SK-N-SH (cell line): ENCODE measurements around the gene NEK10. TPM values are rescaled to one million over a fixed set of nuclear protein-coding genes. Genes with fewer than 3 reads are reported as not detected.

ENCODE experiments used
- CTCF ChIA-PET: fragments of 300-600, 350-600 bp; formaldehyde crosslinking; extraction: SDS; loops from one replicate; lab custom pipeline; 2021; lab: Yijun Ruan, JAX
- POLR2A ChIA-PET: fragments of 350-600 bp; sonication (Branson Sonifier 250); formaldehyde crosslinking; extraction: SDS; loops from one replicate; lab custom pipeline; 2020; ENCODE audit warnings: antibody characterized with exemption, inconsistent platforms; lab: Yijun Ruan, JAX
- DNase-seq: peaks from one replicate; pipeline ENCODE4 v3.0.0; 2012
- H2AFZ ChIP-seq: fragments of 200-600 bp; sonication (generic); 2 replicates; pipeline ENCODE4 v1.8.1; 2016; ENCODE audit warnings: antibody characterized with exemption, mild to moderate bottlenecking, low read depth
- H3F3A ChIP-seq: fragments of 200-600 bp; sonication (generic); replicated peaks from 2 replicates; pipeline ENCODE3; 2016; ENCODE audit warnings: antibody characterized with exemption, mild to moderate bottlenecking; ENCODE audit not compliant: insufficient read depth
- H3K27ac ChIP-seq, 2 experiments: fragments of 200-500 bp in 1 of 2; fragments of 200-600 bp in 1 of 2; sonication (Bioruptor generic) in 1 of 2; sonication (generic), shearing (Covaris generic) in 1 of 2; 2 replicates each; pipeline versions ENCODE4 v1.5.1 to v1.6.1; 2014 to 2016; ENCODE audit warnings: low read depth in 2 of 2, inconsistent platforms in 1 of 2, low read length in 1 of 2, mild to moderate bottlenecking in 1 of 2, mixed read lengths in 1 of 2
- H3K27me3 ChIP-seq: fragments of 200-600 bp; sonication (generic), shearing (Covaris generic); 2 replicates; pipeline ENCODE4 v1.6.1; 2016; ENCODE audit warnings: mixed run types; ENCODE audit not compliant: insufficient read depth
- H3K36me3 ChIP-seq, 2 experiments: fragments of 200-500 bp in 1 of 2; fragments of 200-600 bp in 1 of 2; sonication (Bioruptor generic) in 1 of 2; sonication (generic) in 1 of 2; replicated peaks in 1 of 2; 2 replicates each; pipeline versions ENCODE3 to v1.5.1; 2014 to 2016; ENCODE audit warnings: low read length in 1 of 2, mild to moderate bottlenecking in 1 of 2; ENCODE audit not compliant: insufficient read depth in 2 of 2, control insufficient read depth in 1 of 2
- H3K4me1 ChIP-seq, 2 experiments: fragments of 200-500 bp in 1 of 2; fragments of 200-600 bp in 1 of 2; sonication (Bioruptor generic) in 1 of 2; sonication (generic), shearing (Covaris generic) in 1 of 2; 2 replicates each; pipeline versions ENCODE4 v1.5.1 to v1.6.1; 2014 to 2016; ENCODE audit warnings: low read depth in 1 of 2, low read length in 1 of 2, mixed run types in 1 of 2; ENCODE audit not compliant: insufficient read depth in 2 of 2, control insufficient read depth in 1 of 2
- H3K4me2 ChIP-seq: fragments of 200-600 bp; sonication (generic), shearing (Covaris generic); 2 replicates; pipeline ENCODE4 v1.6.1; 2017; ENCODE audit warnings: mixed run types
- H3K4me3 ChIP-seq, 2 experiments: fragments of 200-500 bp in 1 of 2; fragments of 200-600 bp in 1 of 2; sonication (Bioruptor generic) in 1 of 2; sonication (generic), shearing (Covaris generic) in 1 of 2; 2 replicates each; pipeline versions ENCODE4 v1.5.1 to v1.8.1; 2014 to 2016; ENCODE audit warnings: low read depth in 2 of 2, inconsistent platforms in 1 of 2, low read length in 1 of 2, mild to moderate bottlenecking in 1 of 2, mixed read lengths in 1 of 2, moderate library complexity in 1 of 2
- H3K79me2 ChIP-seq: fragments of 200-600 bp; sonication (generic); 2 replicates; pipeline ENCODE4 v1.8.1; 2017; ENCODE audit warnings: mild to moderate bottlenecking; ENCODE audit not compliant: insufficient read depth
- H3K9ac ChIP-seq: fragments of 200-600 bp; sonication (generic); 2 replicates; pipeline ENCODE4 v1.6.1; 2017; ENCODE audit warnings: mixed run types
- H3K9me2 ChIP-seq: fragments of 200-600 bp; sonication (generic); 2 replicates; pipeline ENCODE4 v1.6.1; 2017; ENCODE audit warnings: mixed run types
- H3K9me3 ChIP-seq: fragments of 200-600 bp; sonication (generic); 2 replicates; pipeline ENCODE4 v1.6.1; 2017; ENCODE audit warnings: mixed run types, mild to moderate bottlenecking, moderate library complexity
- H4K20me1 ChIP-seq: fragments of 200-600 bp; sonication (generic); 2 replicates; pipeline ENCODE4 v1.6.1; 2017; ENCODE audit warnings: mild to moderate bottlenecking, mixed run types; ENCODE audit not compliant: insufficient read depth
- ELF1 ChIP-seq: IDR thresholded peaks from 2 replicates; pipeline ENCODE4 v1.4.0; 2012
- FOSL2 ChIP-seq: IDR thresholded peaks from 2 replicates; pipeline ENCODE4 v1.4.0; 2012; ENCODE audit warnings: low read depth, mild to moderate bottlenecking, moderate library complexity, borderline replicate concordance
- FOXJ3 ChIP-seq: sonication (generic); formaldehyde crosslinking; IDR thresholded peaks from 2 replicates; pipeline ENCODE4 v1.5.1; 2020; ENCODE audit warnings: mild to moderate bottlenecking, missing genetic modification reagents
- FOXM1 ChIP-seq: IDR thresholded peaks from 2 replicates; pipeline ENCODE4 v1.4.0; 2012; ENCODE audit warnings: low read depth, mild to moderate bottlenecking
- GABPA ChIP-seq: IDR thresholded peaks from 2 replicates; pipeline ENCODE4 v1.4.0; 2012; ENCODE audit warnings: low read depth, mild to moderate bottlenecking
- GATA2 ChIP-seq: sonication (generic); formaldehyde crosslinking; IDR thresholded peaks from 2 replicates; pipeline ENCODE4 v1.5.0; 2020; ENCODE audit warnings: mild to moderate bottlenecking, missing genetic modification reagents
- JUND ChIP-seq: IDR thresholded peaks from 2 replicates; pipeline ENCODE4 v1.4.0; 2012
- MXI1 ChIP-seq: IDR thresholded peaks from 2 replicates; pipeline ENCODE4 v1.6.1; 2012; ENCODE audit warnings: mild to moderate bottlenecking, low read depth, low read length, improper control_type of control experiment
- NFIC ChIP-seq: IDR thresholded peaks from 2 replicates; pipeline ENCODE4 v1.4.0; 2012; ENCODE audit warnings: borderline replicate concordance
- RCOR1 ChIP-seq: fragments of 150-350 bp; IDR thresholded peaks from 2 replicates; pipeline ENCODE4 v1.6.1; 2017; ENCODE audit warnings: antibody characterized with exemption, low read length
- RXRA ChIP-seq: IDR thresholded peaks from 2 replicates; pipeline ENCODE4 v1.4.0; 2012; ENCODE audit warnings: low read depth, mild to moderate bottlenecking, borderline replicate concordance
- SMC3 ChIP-seq: IDR thresholded peaks from 2 replicates; pipeline ENCODE4 v1.6.1; 2012; ENCODE audit warnings: low read depth, low read length, improper control_type of control experiment
- TAF1 ChIP-seq: IDR thresholded peaks from 2 replicates; pipeline ENCODE4 v1.6.1; 2012; ENCODE audit warnings: low read depth, mild to moderate bottlenecking, low read length, moderate library complexity, borderline replicate concordance
- TCF12 ChIP-seq: IDR thresholded peaks from 2 replicates; pipeline ENCODE4 v1.4.0; 2012
- YY1 ChIP-seq: IDR thresholded peaks from 2 replicates; pipeline ENCODE4 v1.4.0; 2012; ENCODE audit warnings: low read depth, mild to moderate bottlenecking
- WGBS: methylation state at CpG from one replicate; pipeline ENCODE4 v1.1.6; 2017; ENCODE audit warnings: low lambda C conversion rate; 5-methylcytosine and 5-hydroxymethylcytosine counted together
- polyA plus RNA-seq, 3 experiments: library from polyadenylated mRNA; depleted of rRNA; stranded (reverse); fragments of >200 nt; gene quantifications; 2 replicates each; pipeline ENCODE4 v1.2.3, GENCODE V29; 2012
- TF ChIP-seq, protein P1 (sequence below): fragments of 200-600 bp; sonication (generic); IDR thresholded peaks from 2 replicates; pipeline ENCODE4 v1.6.1; 2017; ENCODE audit warnings: antibody characterized with exemption, mild to moderate bottlenecking, moderate library complexity
- TF ChIP-seq, protein P2 (sequence below): IDR thresholded peaks from 2 replicates; pipeline ENCODE4 v1.4.0; 2012; ENCODE audit warnings: low read depth
- TF ChIP-seq, protein P3 (sequence below): IDR thresholded peaks from 2 replicates; pipeline ENCODE4; 2012
- TF ChIP-seq, protein P4 (sequence below): IDR thresholded peaks from 2 replicates; pipeline ENCODE4 v1.4.0; 2012; ENCODE audit warnings: low read depth, borderline replicate concordance
- TF ChIP-seq, protein P5 (sequence below): fragments of 150-350 bp; IDR thresholded peaks from 2 replicates; pipeline ENCODE4 v1.6.1; 2017; ENCODE audit warnings: antibody characterized with exemption, low read length, low read depth, borderline replicate concordance

Gene NEK10
- polyA plus RNA-seq, 1 of the 3 experiments (the other 2 are of a cell fraction) = 1.0 TPM

DNA sequence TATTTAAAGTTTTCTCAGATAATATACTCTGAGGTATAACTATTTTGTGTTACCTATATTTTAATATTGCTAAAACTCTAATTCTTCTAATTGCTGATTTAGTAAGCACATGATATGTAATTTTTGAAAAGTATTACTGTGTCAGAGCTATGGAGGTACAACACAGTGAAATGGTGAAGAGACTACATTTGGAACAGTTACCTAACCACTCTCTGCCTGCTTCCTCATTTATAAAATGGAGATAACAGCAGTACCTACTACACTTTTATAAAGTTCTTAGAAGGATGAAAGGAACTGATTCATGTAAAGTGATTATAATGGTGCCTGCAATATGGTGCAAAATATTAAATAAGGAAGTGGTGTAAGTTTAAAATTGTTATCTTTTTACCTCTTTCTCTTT, 16.3 kb upstream of the NEK10 start:
- ChIA-PET POLR2A (no interaction called here), CTCF (no interaction called here)
- Histone ChIP-seq H3K27ac (no peak overlapping the region), H3K27me3 (no peaks in the 10 kb centered on the region), H3F3A (peaks cover 4% of the 10 kb centered on the region), H3K36me3 (peaks cover 61 to 87% of the 10 kb centered on the region in 2 experiments), H3K4me3 (no peak overlapping the region), H3K79me2 (no peaks in the 10 kb centered on the region; the same call in 1 of the 2 replicates), H3K9me2 (no peaks in the 10 kb centered on the region), H3K4me2 (no peak overlapping the region), H3K9ac (no peak overlapping the region), H3K4me1 (no peaks in the 10 kb centered on the region), H4K20me1 (no peaks in the 10 kb centered on the region), H2AFZ (no peak overlapping the region)
- no peak for DNase-seq
- TF ChIP-seq FOSL2 (no peak), JUND (no peak), TAF1 (no peak), FOXJ3 (CRISPR knock-in tag) (no peak), GABPA (no peak), GATA2 (CRISPR knock-in tag) (no peak), RCOR1 (no peak), MXI1 (no peak), NFIC (no peak), TCF12 (no peak)
- TF ChIP-seq, protein P1, sequence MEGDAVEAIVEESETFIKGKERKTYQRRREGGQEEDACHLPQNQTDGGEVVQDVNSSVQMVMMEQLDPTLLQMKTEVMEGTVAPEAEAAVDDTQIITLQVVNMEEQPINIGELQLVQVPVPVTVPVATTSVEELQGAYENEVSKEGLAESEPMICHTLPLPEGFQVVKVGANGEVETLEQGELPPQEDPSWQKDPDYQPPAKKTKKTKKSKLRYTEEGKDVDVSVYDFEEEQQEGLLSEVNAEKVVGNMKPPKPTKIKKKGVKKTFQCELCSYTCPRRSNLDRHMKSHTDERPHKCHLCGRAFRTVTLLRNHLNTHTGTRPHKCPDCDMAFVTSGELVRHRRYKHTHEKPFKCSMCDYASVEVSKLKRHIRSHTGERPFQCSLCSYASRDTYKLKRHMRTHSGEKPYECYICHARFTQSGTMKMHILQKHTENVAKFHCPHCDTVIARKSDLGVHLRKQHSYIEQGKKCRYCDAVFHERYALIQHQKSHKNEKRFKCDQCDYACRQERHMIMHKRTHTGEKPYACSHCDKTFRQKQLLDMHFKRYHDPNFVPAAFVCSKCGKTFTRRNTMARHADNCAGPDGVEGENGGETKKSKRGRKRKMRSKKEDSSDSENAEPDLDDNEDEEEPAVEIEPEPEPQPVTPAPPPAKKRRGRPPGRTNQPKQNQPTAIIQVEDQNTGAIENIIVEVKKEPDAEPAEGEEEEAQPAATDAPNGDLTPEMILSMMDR = no peak
- TF ChIP-seq, all 33 proteins: peak for 0
- H3K9me3 ChIP-seq = no peaks in the 10 kb centered on the region; the same call in 1 of the 2 replicates

DNA sequence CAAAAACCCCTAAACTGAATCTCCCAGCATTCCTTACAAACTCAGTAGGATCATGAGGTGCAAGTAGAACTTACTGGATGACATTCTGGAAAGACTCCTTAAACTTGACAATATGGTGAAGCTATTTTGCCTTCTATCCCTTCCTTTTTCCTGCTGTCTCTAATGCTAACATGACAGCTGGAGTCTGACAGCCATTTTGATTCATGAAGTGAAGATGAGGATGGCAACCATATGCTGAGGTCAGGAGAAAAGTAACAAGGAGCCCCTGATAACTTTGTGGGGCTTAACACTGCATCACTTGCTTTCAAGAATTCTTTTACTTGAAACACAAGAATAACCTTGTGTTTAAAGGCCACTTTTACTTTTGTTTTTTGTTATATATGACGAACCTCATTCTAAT, 15.0 kb upstream of the NEK10 start:
- WGBS = 100% methylated on average over 1 of the region's 1 CpG
- no peak overlapping the region for H3K27ac ChIP-seq
- no peak overlapping the region for H3K4me3 ChIP-seq
- H3K9ac ChIP-seq = no peak overlapping the region
- DNase-seq = no peak
- no peaks in the 10 kb centered on the region; the same call in 1 of the 2 replicates for H3K9me3 ChIP-seq
- no peaks in the 10 kb centered on the region for H4K20me1 ChIP-seq
- no peak overlapping the region for H3K4me2 ChIP-seq
- ChIA-PET POLR2A (no interaction called here), CTCF (no interaction called here)
- peaks cover 53 to 87% of the 10 kb centered on the region in 2 experiments for H3K36me3 ChIP-seq
- no peaks in the 10 kb centered on the region for H3K79me2 ChIP-seq
- no peaks in the 10 kb centered on the region for H3K27me3 ChIP-seq
- H2AFZ ChIP-seq = no peak overlapping the region
- peaks cover 4% of the 10 kb centered on the region for H3F3A ChIP-seq
- H3K9me2 ChIP-seq = no peaks in the 10 kb centered on the region
- H3K4me1 ChIP-seq = no peaks in the 10 kb centered on the region
- TF ChIP-seq YY1 = no peak
- no peak for TF ChIP-seq SMC3
- no peak for TF ChIP-seq FOXJ3 (CRISPR knock-in tag)
- TF ChIP-seq, protein P2, sequence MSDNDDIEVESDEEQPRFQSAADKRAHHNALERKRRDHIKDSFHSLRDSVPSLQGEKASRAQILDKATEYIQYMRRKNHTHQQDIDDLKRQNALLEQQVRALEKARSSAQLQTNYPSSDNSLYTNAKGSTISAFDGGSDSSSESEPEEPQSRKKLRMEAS = no peak
- TF ChIP-seq NFIC = no peak
- TF ChIP-seq, protein P3, sequence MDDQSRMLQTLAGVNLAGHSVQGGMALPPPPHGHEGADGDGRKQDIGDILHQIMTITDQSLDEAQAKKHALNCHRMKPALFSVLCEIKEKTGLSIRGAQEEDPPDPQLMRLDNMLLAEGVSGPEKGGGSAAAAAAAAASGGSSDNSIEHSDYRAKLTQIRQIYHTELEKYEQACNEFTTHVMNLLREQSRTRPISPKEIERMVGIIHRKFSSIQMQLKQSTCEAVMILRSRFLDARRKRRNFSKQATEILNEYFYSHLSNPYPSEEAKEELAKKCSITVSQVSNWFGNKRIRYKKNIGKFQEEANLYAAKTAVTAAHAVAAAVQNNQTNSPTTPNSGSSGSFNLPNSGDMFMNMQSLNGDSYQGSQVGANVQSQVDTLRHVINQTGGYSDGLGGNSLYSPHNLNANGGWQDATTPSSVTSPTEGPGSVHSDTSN = no peak
- TF ChIP-seq, protein P4, sequence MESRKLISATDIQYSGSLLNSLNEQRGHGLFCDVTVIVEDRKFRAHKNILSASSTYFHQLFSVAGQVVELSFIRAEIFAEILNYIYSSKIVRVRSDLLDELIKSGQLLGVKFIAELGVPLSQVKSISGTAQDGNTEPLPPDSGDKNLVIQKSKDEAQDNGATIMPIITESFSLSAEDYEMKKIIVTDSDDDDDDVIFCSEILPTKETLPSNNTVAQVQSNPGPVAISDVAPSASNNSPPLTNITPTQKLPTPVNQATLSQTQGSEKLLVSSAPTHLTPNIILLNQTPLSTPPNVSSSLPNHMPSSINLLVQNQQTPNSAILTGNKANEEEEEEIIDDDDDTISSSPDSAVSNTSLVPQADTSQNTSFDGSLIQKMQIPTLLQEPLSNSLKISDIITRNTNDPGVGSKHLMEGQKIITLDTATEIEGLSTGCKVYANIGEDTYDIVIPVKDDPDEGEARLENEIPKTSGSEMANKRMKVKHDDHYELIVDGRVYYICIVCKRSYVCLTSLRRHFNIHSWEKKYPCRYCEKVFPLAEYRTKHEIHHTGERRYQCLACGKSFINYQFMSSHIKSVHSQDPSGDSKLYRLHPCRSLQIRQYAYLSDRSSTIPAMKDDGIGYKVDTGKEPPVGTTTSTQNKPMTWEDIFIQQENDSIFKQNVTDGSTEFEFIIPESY = no peak
- TF ChIP-seq, protein P5, sequence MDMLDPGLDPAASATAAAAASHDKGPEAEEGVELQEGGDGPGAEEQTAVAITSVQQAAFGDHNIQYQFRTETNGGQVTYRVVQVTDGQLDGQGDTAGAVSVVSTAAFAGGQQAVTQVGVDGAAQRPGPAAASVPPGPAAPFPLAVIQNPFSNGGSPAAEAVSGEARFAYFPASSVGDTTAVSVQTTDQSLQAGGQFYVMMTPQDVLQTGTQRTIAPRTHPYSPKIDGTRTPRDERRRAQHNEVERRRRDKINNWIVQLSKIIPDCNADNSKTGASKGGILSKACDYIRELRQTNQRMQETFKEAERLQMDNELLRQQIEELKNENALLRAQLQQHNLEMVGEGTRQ = no peak
- no peak for TF ChIP-seq FOXM1
- TF ChIP-seq ELF1 = no peak
- TF ChIP-seq FOSL2 = no peak
- TF ChIP-seq TAF1 = no peak
- no peak for TF ChIP-seq RXRA
